PFSK-1 (cell line): ENCODE measurements around the gene GALNT10.

Experiments used
- FOXP2 ChIP-seq: optimal IDR thresholded peaks from 2 replicates; pipeline ENCODE3; 2011; ENCODE audit warnings: borderline replicate concordance, control low read depth, inconsistent platforms; ENCODE audit not compliant: insufficient read depth; ENCODE audit errors: extremely low read length, extremely low read depth
- POLR2AphosphoS5 ChIP-seq: IDR thresholded peaks from 2 replicates; pipeline ENCODE4 v1.6.1; 2012; ENCODE audit warnings: low read depth, mild to moderate bottlenecking, control low read depth, low read length, moderate library complexity
- REST ChIP-seq, 2 experiments: IDR thresholded peaks; 2 replicates each; pipeline versions ENCODE4 v1.6.1 to v1.8.0; 2011 to 2012; ENCODE audit warnings: low read depth in 2 of 2, low read length in 2 of 2, control low read depth in 1 of 2, inconsistent platforms in 1 of 2, mild to moderate bottlenecking in 1 of 2, moderate library complexity in 1 of 2; ENCODE audit not compliant: insufficient read depth in 1 of 2
- SIN3A ChIP-seq: IDR thresholded peaks from 2 replicates; pipeline ENCODE4 v1.6.1; 2012; ENCODE audit warnings: mild to moderate bottlenecking, low read length, moderate library complexity, borderline replicate concordance; ENCODE audit not compliant: insufficient read depth
- TAF1 ChIP-seq: IDR thresholded peaks from 2 replicates; pipeline ENCODE4 v1.6.1; 2012; ENCODE audit warnings: low read length, control low read depth, borderline replicate concordance; ENCODE audit not compliant: insufficient read depth

The GALNT10 gene

GRCh38 chr5:154217462-154217861 lies 26.9 kb downstream of the GALNT10 start:
- TF ChIP-seq TAF1 (no peak), POLR2AphosphoS5 (no peak), SIN3A (no peak), FOXP2 (no peak), REST (IDR thresholded peaks at IDR 0.05; ENCODE audit: insufficient read depth in 1 of 2, low read depth in 2 of 2, low read length in 2 of 2) (no peak)

- TF ChIP-seq TAF1: no peak
Measured at GRCh38 chr5:154218786-154219185, 28.3 kb downstream of the GALNT10 start.

GRCh38 chr5:154220625-154221024 lies 30.1 kb downstream of the GALNT10 start:
- TF ChIP-seq FOXP2 (no peak), REST (IDR thresholded peaks at IDR 0.05; ENCODE audit: insufficient read depth in 1 of 2, low read depth in 2 of 2, low read length in 2 of 2) (no peak), POLR2AphosphoS5 (no peak), TAF1 (no peak), SIN3A (no peak)

GRCh38 chr5:154221371-154221896 lies 30.9 kb downstream of the GALNT10 start:
- no peak for TF ChIP-seq POLR2AphosphoS5
- no peak for TF ChIP-seq FOXP2
- TF ChIP-seq REST (IDR thresholded peaks at IDR 0.05; ENCODE audit: insufficient read depth in 1 of 2, low read depth in 2 of 2, low read length in 2 of 2): no peak
- TF ChIP-seq TAF1: no peak
- no peak for TF ChIP-seq SIN3A

GRCh38 chr5:154222414-154222813 lies 31.9 kb downstream of the GALNT10 start:
- TF ChIP-seq TAF1: no peak

GRCh38 chr5:154223320-154223719 lies 32.8 kb downstream of the GALNT10 start:
- TF ChIP-seq POLR2AphosphoS5 (no peak), SIN3A (no peak), TAF1 (no peak), REST (IDR thresholded peaks at IDR 0.05; ENCODE audit: insufficient read depth in 1 of 2, low read depth in 2 of 2, low read length in 2 of 2) (no peak), FOXP2 (no peak)
